Activated effector memory CD4-positive, alpha-beta T cell treated with Interleukin-2 at 50 U/mL for 16 hours (primary cell): ENCODE measurements around the gene TIMM8A.
"Not testable (repeated sequence)": the region's sequence is repeated elsewhere in the genome, so short reads cannot be mapped to it uniquely, and the experiment has no call there.

ENCODE experiments used
- DNase-seq: peaks from one replicate; pipeline ENCODE4 v3.0.0-alpha.2; 2020

The TIMM8A gene

GRCh38 chrX:101357166-101357795 is 8.7 kb upstream of the TIMM8A start:
- DNase-seq: no peak

- DNase-seq: no peak
These were observed 636 bp upstream of the TIMM8A start for GRCh38 chrX:101349193-101349562.

- no peak for DNase-seq
These were observed 587 bp downstream of the TIMM8A start for GRCh38 chrX:101347859-101348451.

- DNase-seq: no peak
These were observed 10.7 kb downstream of the TIMM8A start for GRCh38 chrX:101337776-101338271.

- DNase-seq: not testable (repeated sequence)
These were observed 14.2 kb downstream of the TIMM8A start for GRCh38 chrX:101334310-101334709.

- DNase-seq: not testable (repeated sequence)
These were observed 21.9 kb downstream of the TIMM8A start for GRCh38 chrX:101326600-101326999.

- DNase-seq: no peak
These were observed 44.8 kb downstream of the TIMM8A start for GRCh38 chrX:101303790-101304189.
